Measurements from ENCODE around the gene UBE2I. TPM values are rescaled to one million over a fixed set of nuclear protein-coding genes. Genes with fewer than 3 reads are reported as not detected.

The UBE2I gene
- total RNA-seq, 1 experiment from 2014 or later = 229 TPM

GRCh38 chr16:1347962-1348361 is 38.5 kb downstream of the UBE2I start:
- no peak overlapping the region for H3K27ac Mint-ChIP-seq
- no peak for ATAC-seq
- TF ChIP-seq SMAD4 (CRISPR knock-in tag; IDR thresholded peaks at IDR 0.05) (no peak), GTF2I (CRISPR knock-in tag; conservative IDR thresholded peaks at IDR 0.05) (no peak), IRF1 (CRISPR knock-in tag; IDR thresholded peaks at IDR 0.05) (no peak), AFF4 (CRISPR knock-in tag; IDR thresholded peaks at IDR 0.05; ENCODE audit: borderline replicate concordance) (no peak), TEAD4 (CRISPR knock-in tag; IDR thresholded peaks at IDR 0.05) (no peak), ELF4 (CRISPR knock-in tag; IDR thresholded peaks at IDR 0.05; ENCODE audit: low read depth) (no peak), HMGXB4 (CRISPR knock-in tag; IDR thresholded peaks at IDR 0.05) (no peak), CTCF (IDR thresholded peaks at IDR 0.05) (no peak), AR (CRISPR knock-in tag; IDR thresholded peaks at IDR 0.05) (no peak), USF1 (CRISPR knock-in tag; IDR thresholded peaks at IDR 0.05) (no peak), ZNF512 (CRISPR knock-in tag; IDR thresholded peaks at IDR 0.05; ENCODE audit: borderline replicate concordance) (no peak), ZNF423 (CRISPR knock-in tag; IDR thresholded peaks at IDR 0.05) (no peak), RORB (CRISPR knock-in tag; IDR thresholded peaks at IDR 0.05) (no peak), KAT7 (CRISPR knock-in tag; IDR thresholded peaks at IDR 0.05; ENCODE audit: borderline replicate concordance) (no peak), ARID4B (CRISPR knock-in tag; IDR thresholded peaks at IDR 0.05; ENCODE audit: borderline replicate concordance) (no peak), E2F4 (CRISPR knock-in tag; IDR thresholded peaks at IDR 0.05; ENCODE audit: borderline replicate concordance, low read depth) (no peak), E2F5 (CRISPR knock-in tag; IDR thresholded peaks at IDR 0.05) (no peak)

More at GRCh38 chr16:1347962-1348361, 38.5 kb downstream of the UBE2I start:
- DNase-seq (ENCODE audit: low spot score) = no peak
- Mint-ChIP-seq H3K27me3 (ENCODE audit: low read depth) (no peaks in the 10 kb centered on the region; the same call in 1 of the 2 replicates), H3K9me3 (no peaks in the 10 kb centered on the region), H3K4me3 (no peak overlapping the region), H3K36me3 (no peaks in the 10 kb centered on the region; the same call in 1 of the 2 replicates), H3K4me1 (peaks cover 8% of the 10 kb centered on the region)
- ChIA-PET CTCF (interaction anchor here (1.8 to 2.8 kb wide), 2 partner anchors 16 to 18 kb away, joined by 8 to 13 read pairs; no protein-coding TSS in a partner anchor), POLR2A (no interaction called here)

Data from WTC11 (cell line).